Esophagus muscularis mucosa (tissue), 4 donors: ENCODE results near the gene RNASE1. TPM values are rescaled to one million over a fixed set of nuclear protein-coding genes. Genes with fewer than 3 reads are reported as not detected.
"Not testable (repeated sequence)": the region's sequence is repeated elsewhere in the genome, so short reads cannot be mapped to it uniquely, and the experiment has no call there.

Experiments
- DNase-seq: peaks from one replicate; pipeline ENCODE4 v3.0.0-alpha.2; 2017; ENCODE audit errors: extremely low spot score
- H3K27ac ChIP-seq, 4 donors: fragments of 200-600 bp; sonication (generic); replicated peaks in 1 of 4; 1 replicate in 3 of 4; 2 replicates in 1 of 4; pipeline ENCODE4 v1.5.1; 2016 to 2019; ENCODE audit warnings: mild to moderate bottlenecking in 1 of 4
- H3K27me3 ChIP-seq, 4 donors: fragments of 200-600 bp; sonication (generic); one replicate each; pipeline versions ENCODE4 v1.5.1 to v1.6.0; 2016 to 2019
- H3K36me3 ChIP-seq, 4 donors: fragments of 200-600 bp; sonication (generic); one replicate each; pipeline ENCODE4 v1.5.1; 2016 to 2019
- H3K4me1 ChIP-seq, 4 donors: fragments of 200-600 bp; sonication (generic); one replicate each; pipeline ENCODE4 v1.5.1; 2016 to 2019
- H3K4me3 ChIP-seq, 4 donors: fragments of 200-600 bp; sonication (generic); 1 replicate in 2 of 4; 2 replicates in 2 of 4; pipeline ENCODE4 v1.5.1; 2016 to 2019; ENCODE audit warnings: mild to moderate bottlenecking in 4 of 4, moderate library complexity in 1 of 4
- H3K9me3 ChIP-seq, 4 donors: fragments of 200-600 bp; sonication (generic); 1 replicate in 3 of 4; 2 replicates in 1 of 4; pipeline ENCODE4 v1.5.1; 2016 to 2019
- CTCF ChIP-seq, 3 experiments: fragments of 200-600 bp in 2 of 3; fragments of 450-650 bp in 1 of 3; sonication (generic) in 2 of 3; IDR thresholded peaks; one replicate each; pipeline ENCODE4 v1.5.1; 2017 to 2019; ENCODE audit warnings: antibody characterized with exemption in 3 of 3, mild to moderate bottlenecking in 2 of 3, moderate library complexity in 1 of 3
- EP300 ChIP-seq: sonication (generic); formaldehyde crosslinking; IDR thresholded peaks from one replicate; pipeline ENCODE4 v1.6.1; 2017; ENCODE audit warnings: antibody characterized with exemption
- POLR2A ChIP-seq: fragments of 450-650 bp; IDR thresholded peaks from one replicate; pipeline ENCODE4 v1.6.1; 2017; ENCODE audit warnings: antibody characterized with exemption, moderate library complexity, mild to moderate bottlenecking, low read depth
- POLR2AphosphoS5 ChIP-seq, 2 donors: sonication (generic); formaldehyde crosslinking; IDR thresholded peaks; one replicate each; pipeline ENCODE4 v1.6.1; 2017; ENCODE audit warnings: antibody characterized with exemption in 2 of 2
- WGBS: methylation state at CpG from one replicate; pipeline ENCODE4 v1.1.5; 2018; 5-methylcytosine and 5-hydroxymethylcytosine counted together
- intact Hi-C: fragments of 100-400 bp; cut with DNase I; formaldehyde crosslinking; loops from one replicate; pipeline ENCODE4 v1.15.1; 2023
- total RNA-seq, 4 donors: library from RNA; depleted of rRNA; stranded (reverse); fragments of >200 nt; gene quantifications; one replicate each; pipeline versions ENCODE4 v1.1.0 to v1.2.1, GENCODE V29; 2016

Gene RNASE1
- total RNA-seq, 4 donors from 2014 or later, result 270 to 766 (median 341) TPM

DNA sequence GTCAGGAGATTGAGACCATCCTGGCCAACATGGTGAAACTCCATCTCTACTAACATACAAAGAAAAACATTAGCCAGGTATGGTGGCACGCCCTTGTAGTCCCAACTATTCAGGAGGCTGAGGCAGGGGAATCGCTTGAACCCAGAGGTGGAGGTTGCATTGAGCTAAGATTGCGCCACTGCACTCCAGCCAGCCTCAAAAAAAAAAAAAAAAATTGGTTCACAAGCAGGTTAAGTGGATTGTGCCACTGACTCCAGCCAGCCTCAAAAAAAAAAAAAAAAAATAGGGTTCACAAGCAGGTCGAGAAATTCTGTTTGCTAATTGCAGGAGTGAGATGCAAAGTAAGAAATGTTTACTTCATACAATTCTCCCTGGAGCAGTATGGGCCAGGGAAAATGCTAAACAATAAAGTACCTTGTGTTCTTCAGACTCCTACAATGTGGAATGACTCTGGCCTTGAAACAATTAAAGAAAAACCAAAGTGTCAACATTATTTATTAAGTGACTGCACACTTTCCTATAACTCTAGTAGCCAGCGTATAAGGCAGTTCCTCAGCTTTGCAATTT, 28.3 kb downstream of the RNASE1 start:
- H3K36me3 ChIP-seq, result no peaks in the 10 kb centered on the region
- no peaks in the 10 kb centered on the region for H3K4me1 ChIP-seq
- intact Hi-C loops, result no loop called here
- H3K9me3 ChIP-seq, result no peaks in the 10 kb centered on the region
- DNase-seq, result no peak
- 73% methylated on average over 5 of the region's 5 CpGs for whole genome bisulfite sequencing
- no peak for TF ChIP-seq CTCF (IDR thresholded peaks at IDR 0.05)
- no peak for TF ChIP-seq EP300
- no peak for TF ChIP-seq POLR2AphosphoS5 (IDR thresholded peaks at IDR 0.05)
- TF ChIP-seq POLR2A, result no peak
- H3K4me3 ChIP-seq, result no peak overlapping the region
- no peaks in the 10 kb centered on the region for H3K27me3 ChIP-seq
- H3K27ac ChIP-seq, result no peak overlapping the region

- Histone ChIP-seq H3K27me3 (no peaks in the 10 kb centered on the region), H3K4me1 (no peaks in the 10 kb centered on the region), H3K9me3 (no peaks in the 10 kb centered on the region), H3K4me3 (no peak overlapping the region), H3K36me3 (no peaks in the 10 kb centered on the region), H3K27ac (no peak overlapping the region)
- TF ChIP-seq POLR2AphosphoS5 (IDR thresholded peaks at IDR 0.05) (no peak), CTCF (IDR thresholded peaks at IDR 0.05) (no peak), EP300 (no peak), POLR2A (no peak)
- intact Hi-C loops, result no loop called here
- no peak for DNase-seq
- 75% methylated on average over 3 of the region's 3 CpGs for WGBS
These were observed 30.0 kb downstream of the RNASE1 start for GRCh38 chr14:20772650-20773049.

DNA sequence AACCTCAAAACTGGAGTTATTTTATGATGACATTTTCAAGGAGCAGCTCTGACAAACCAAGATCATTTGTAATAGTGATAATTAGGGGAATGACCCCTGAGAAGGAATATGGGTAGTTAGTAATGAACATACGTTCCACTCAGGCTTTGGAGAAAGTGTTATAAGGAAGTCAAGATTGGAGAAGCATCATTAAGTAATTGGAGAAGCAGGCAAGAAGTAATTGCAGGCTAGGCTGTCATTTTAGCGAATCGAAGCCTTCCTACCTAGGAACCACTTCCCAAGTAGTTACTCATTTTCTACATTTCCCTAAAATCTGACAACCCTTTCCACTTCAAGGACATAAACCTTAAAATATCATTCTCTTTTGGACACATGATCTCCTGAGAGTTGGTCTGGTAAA, 33.2 kb downstream of the RNASE1 start:
- no peaks in the 10 kb centered on the region for H3K4me1 ChIP-seq
- intact Hi-C loops, result no loop called here
- H3K9me3 ChIP-seq, result no peaks in the 10 kb centered on the region
- H3K4me3 ChIP-seq, result no peak overlapping the region
- no peak for DNase-seq
- H3K27ac ChIP-seq, result no peak overlapping the region
- 68% methylated on average over 3 of the region's 3 CpGs for WGBS
- TF ChIP-seq POLR2AphosphoS5 (IDR thresholded peaks at IDR 0.05), result no peak
- no peak for TF ChIP-seq EP300
- TF ChIP-seq POLR2A, result no peak
- no peak for TF ChIP-seq CTCF (IDR thresholded peaks at IDR 0.05)
- H3K36me3 ChIP-seq, result no peaks in the 10 kb centered on the region
- no peaks in the 10 kb centered on the region for H3K27me3 ChIP-seq

GRCh38 chr14:20768593-20768892, 34.1 kb downstream of the RNASE1 start:
- Histone ChIP-seq H3K4me3 (no peak overlapping the region), H3K9me3 (no peaks in the 10 kb centered on the region), H3K36me3 (no peaks in the 10 kb centered on the region), H3K27ac (no peak overlapping the region), H3K27me3 (no peaks in the 10 kb centered on the region), H3K4me1 (no peaks in the 10 kb centered on the region)
- intact Hi-C loops, result no loop called here
- WGBS, result 68% methylated on average over 3 of the region's 3 CpGs
- no peak for TF ChIP-seq POLR2A
- TF ChIP-seq EP300, result no peak
- no peak for TF ChIP-seq CTCF (IDR thresholded peaks at IDR 0.05)
- TF ChIP-seq POLR2AphosphoS5 (IDR thresholded peaks at IDR 0.05), result no peak
- DNase-seq, result no peak

GRCh38 chr14:20760950-20761349, 41.7 kb downstream of the RNASE1 start:
- TF ChIP-seq POLR2A, result no peak
- no peak for TF ChIP-seq POLR2AphosphoS5 (IDR thresholded peaks at IDR 0.05)
- TF ChIP-seq EP300, result no peak
- TF ChIP-seq CTCF (IDR thresholded peaks at IDR 0.05), result no peak
- DNase-seq, result no peak
- intact Hi-C loops, result no loop called here
- Histone ChIP-seq H3K27ac (no peak overlapping the region), H3K36me3 (no peaks in the 10 kb centered on the region), H3K4me1 (no peaks in the 10 kb centered on the region), H3K4me3 (no peak overlapping the region), H3K9me3 (no peaks in the 10 kb centered on the region), H3K27me3 (no peaks in the 10 kb centered on the region)

DNA sequence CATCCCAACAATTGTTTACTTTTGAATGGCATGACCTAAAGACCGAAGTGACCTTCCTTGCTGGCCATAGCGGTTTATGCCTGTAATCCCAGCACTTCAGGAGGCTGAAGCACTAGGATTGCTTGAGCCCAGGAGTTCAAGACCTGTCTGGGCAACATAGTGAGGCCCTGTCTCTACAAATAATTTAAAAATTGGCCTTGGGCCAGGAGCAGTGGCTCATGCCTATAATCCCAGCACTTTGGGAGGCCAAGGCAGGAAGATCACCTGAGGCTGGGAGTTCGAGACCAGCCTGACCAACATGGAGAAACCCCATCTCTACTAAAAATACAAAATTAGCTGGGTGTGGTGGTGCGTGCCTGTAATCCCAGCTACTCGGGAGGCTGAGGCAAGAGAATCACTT, 43.2 kb downstream of the RNASE1 start:
- WGBS, result 91% methylated on average over 5 of the region's 5 CpGs
- H3K27me3 ChIP-seq, intact Hi-C loops: not testable (repeated sequence)

More for the DNA sequence above, 43.2 kb downstream of the RNASE1 start:
- H3K36me3 ChIP-seq, H3K4me3 ChIP-seq, DNase-seq, H3K9me3 ChIP-seq, H3K27ac ChIP-seq, H3K4me1 ChIP-seq: not testable (repeated sequence)
